Measurements from ENCODE around the gene WDR55. TPM values are rescaled to one million over a fixed set of nuclear protein-coding genes. Genes with fewer than 3 reads are reported as not detected.
A peak's percentile ranks its signal among the peaks of the same experiment; 100 is the strongest.

Gene WDR55
- polyA plus RNA-seq, 2 of the 4 experiments (the other 2 are of a cell fraction), result 23.3 to 36.2 TPM

DNA sequence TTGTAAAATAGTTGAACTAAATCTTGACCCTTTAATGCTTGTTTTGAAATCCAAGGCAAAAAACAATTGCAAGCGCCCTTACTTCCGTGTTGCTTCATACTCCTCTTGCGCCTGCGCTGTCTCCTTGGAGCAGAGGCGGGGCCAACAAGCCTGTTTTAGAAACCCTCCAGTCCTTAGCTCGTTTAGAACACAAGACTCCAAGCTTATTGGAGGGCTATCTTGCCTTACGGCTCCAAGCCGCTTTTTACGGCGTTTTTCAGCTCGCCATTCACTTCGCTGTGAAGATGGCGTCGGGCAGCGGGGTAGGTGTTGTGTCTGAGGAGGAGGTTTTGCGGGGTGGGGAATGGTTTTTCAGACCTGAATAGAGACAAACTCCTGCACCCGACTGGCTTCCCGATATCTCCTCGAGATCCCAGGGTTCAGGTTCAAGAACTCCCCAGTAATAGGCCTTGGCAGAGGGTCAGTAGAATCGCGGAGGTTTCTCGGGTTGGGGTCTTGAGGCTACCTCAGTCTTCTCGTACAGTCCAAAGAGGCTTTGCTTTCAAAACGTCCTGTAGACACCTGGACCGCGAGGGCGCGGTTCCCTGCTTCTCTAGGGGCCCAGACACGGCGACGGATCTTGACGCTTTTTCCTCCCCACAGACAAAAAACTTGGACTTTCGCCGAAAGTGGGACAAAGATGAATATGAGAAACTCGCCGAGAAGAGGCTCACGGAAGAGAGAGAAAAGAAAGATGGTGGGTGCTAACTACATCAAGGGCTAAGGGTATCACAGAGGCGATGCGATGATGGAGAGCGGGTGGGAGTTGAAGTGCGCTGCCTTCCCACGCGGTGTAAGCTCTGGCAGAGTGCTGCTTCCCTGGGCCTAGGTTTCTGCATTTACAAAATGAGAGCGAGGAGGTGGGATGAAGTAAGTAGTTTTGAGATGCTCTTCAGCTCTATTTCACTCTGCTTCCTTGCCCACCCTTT, 35.8 kb downstream of the WDR55 start, which contains the start of gene ZMAT2:
TSS of gene ZMAT2 (plus strand) at position 271 of the 968 bp plus-strand sequence. CDS start at position 285, 14 bp downstream.
- ATAC-seq (peak; percentile 94 to 98), DNase-seq (ENCODE audit: low read depth in 1 of 2, low spot score in 1 of 2) (peak; percentile 96 to 99), FAIRE-seq (peak; percentile 95)
- WGBS (ENCODE audit: missing lambda C conversion rate), result 4% methylated on average over 38 of the region's 44 CpGs
- Histone ChIP-seq H3K9me3 (no peaks in the 10 kb centered on the region), H3K4me1 (peaks cover 11% of the 10 kb centered on the region; the same call in 2 of the 3 replicates), H3K27ac (peak within 1 kb of the TSS; percentile 82 to 88), H3K4me2 (peak within 1 kb of the TSS; percentile 98), H3K4me3 (peak within 1 kb of the TSS; percentile 93)
- ChIA-PET POLR2A (interaction anchor here (0.6 to 3.7 kb wide), 15 partner anchors 9 to 460 kb away, joined by 3 to 72 read pairs (median 4); partner anchors contain the start of genes HARS1, HARS2, HBEGF and IK), CTCF (interaction anchor here (1.8 kb wide), 1 partner anchor 10 kb away, joined by 9 read pairs; no protein-coding TSS in a partner anchor)
- TF ChIP-seq CEBPB (IDR thresholded peaks at IDR 0.05) (peak; percentile 50 to 78; a peak in 3 of 4 replicates), HEYL (CRISPR knock-in tag; IDR thresholded peaks at IDR 0.05) (no peak), PHF8 (IDR thresholded peaks at IDR 0.05; ENCODE audit: borderline replicate concordance, low read depth) (peak; percentile 30; the same call in 1 of the 2 replicates), REST (IDR thresholded peaks at IDR 0.05) (no peak), JUN (IDR thresholded peaks at IDR 0.05) (peak; percentile 61 to 91; a peak in 4 of 5 replicates), SREBF2 (IDR thresholded peaks at IDR 0.05) (no peak), JUNB (IDR thresholded peaks at IDR 0.05) (no peak), GATA3 (IDR thresholded peaks at IDR 0.05; ENCODE audit: borderline replicate concordance) (peak; percentile 71), ZSCAN20 (CRISPR knock-in tag; IDR thresholded peaks at IDR 0.05) (no peak), NFE2L2 (conservative IDR thresholded peaks at IDR 0.05; ENCODE audit: low read length) (no peak), HOXA7 (CRISPR knock-in tag; IDR thresholded peaks at IDR 0.05) (no peak), ESRRA (IDR thresholded peaks at IDR 0.05; ENCODE audit: borderline replicate concordance, low read length) (no peak), BCL3 (IDR thresholded peaks at IDR 0.05) (peak; percentile 83; the same call in 2 of the 3 replicates), BHLHE40 (IDR thresholded peaks at IDR 0.05; ENCODE audit: low read depth, low read length) (no peak), HDAC2 (IDR thresholded peaks at IDR 0.05) (no peak), CHD2 (IDR thresholded peaks at IDR 0.05; ENCODE audit: low read length, partially characterized antibody) (no peak), EHMT2 (IDR thresholded peaks at IDR 0.05; ENCODE audit: low read depth) (no peak), ZNF302 (CRISPR knock-in tag; IDR thresholded peaks at IDR 0.05) (no peak), SMC3 (IDR thresholded peaks at IDR 0.05) (no peak), EHF (CRISPR knock-in tag; IDR thresholded peaks at IDR 0.05) (no peak), FOSL2 (IDR thresholded peaks at IDR 0.05) (no peak), FOSL2 (CRISPR knock-in tag; IDR thresholded peaks at IDR 0.05) (no peak), HOXB5 (CRISPR knock-in tag; IDR thresholded peaks at IDR 0.05) (no peak), EP300 (IDR thresholded peaks at IDR 0.05) (no peak), POLR2AphosphoS2 (conservative IDR thresholded peaks at IDR 0.05; ENCODE audit: low read length) (no peak), MAZ (IDR thresholded peaks at IDR 0.05; ENCODE audit: borderline replicate concordance, low read depth, low read length) (no peak), ZFP36 (IDR thresholded peaks at IDR 0.05; ENCODE audit: borderline replicate concordance, partially characterized antibody) (no peak), RARB (CRISPR knock-in tag; IDR thresholded peaks at IDR 0.05) (no peak), RAD21 (conservative IDR thresholded peaks at IDR 0.05 in 1 of 2, IDR thresholded peaks at IDR 0.05 in 1 of 2) (no peak), POLR2A (IDR thresholded peaks at IDR 0.05; ENCODE audit: low read length) (peak; percentile 59), RCOR1 (IDR thresholded peaks at IDR 0.05; ENCODE audit: low read depth, low read length) (no peak), MYC (IDR thresholded peaks at IDR 0.05; ENCODE audit: borderline replicate concordance, low read length) (no peak), KDM1A (IDR thresholded peaks at IDR 0.05; ENCODE audit: low read depth) (no peak)
- TF ChIP-seq, protein P1, sequence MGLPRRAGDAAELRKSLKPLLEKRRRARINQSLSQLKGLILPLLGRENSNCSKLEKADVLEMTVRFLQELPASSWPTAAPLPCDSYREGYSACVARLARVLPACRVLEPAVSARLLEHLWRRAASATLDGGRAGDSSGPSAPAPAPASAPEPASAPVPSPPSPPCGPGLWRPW (IDR thresholded peaks at IDR 0.05), result no peak
- TF ChIP-seq, protein P2, sequence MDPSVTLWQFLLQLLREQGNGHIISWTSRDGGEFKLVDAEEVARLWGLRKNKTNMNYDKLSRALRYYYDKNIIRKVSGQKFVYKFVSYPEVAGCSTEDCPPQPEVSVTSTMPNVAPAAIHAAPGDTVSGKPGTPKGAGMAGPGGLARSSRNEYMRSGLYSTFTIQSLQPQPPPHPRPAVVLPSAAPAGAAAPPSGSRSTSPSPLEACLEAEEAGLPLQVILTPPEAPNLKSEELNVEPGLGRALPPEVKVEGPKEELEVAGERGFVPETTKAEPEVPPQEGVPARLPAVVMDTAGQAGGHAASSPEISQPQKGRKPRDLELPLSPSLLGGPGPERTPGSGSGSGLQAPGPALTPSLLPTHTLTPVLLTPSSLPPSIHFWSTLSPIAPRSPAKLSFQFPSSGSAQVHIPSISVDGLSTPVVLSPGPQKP (IDR thresholded peaks at IDR 0.05; ENCODE audit: low read depth, low read length), result no peak
- TF ChIP-seq, protein P3, sequence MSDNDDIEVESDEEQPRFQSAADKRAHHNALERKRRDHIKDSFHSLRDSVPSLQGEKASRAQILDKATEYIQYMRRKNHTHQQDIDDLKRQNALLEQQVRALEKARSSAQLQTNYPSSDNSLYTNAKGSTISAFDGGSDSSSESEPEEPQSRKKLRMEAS (IDR thresholded peaks at IDR 0.05), result peak; percentile 69
